Neuron (in vitro differentiated cells): ENCODE results near the gene RNF20.
"Not testable (repeated sequence)": the region's sequence is repeated elsewhere in the genome, so short reads cannot be mapped to it uniquely, and the experiment has no call there.

ENCODE experiments used
- H2AFZ ChIP-seq: one replicate; pipeline ENCODE4 v1.6.1; 2013; ENCODE audit warnings: low read depth, mild to moderate bottlenecking, inconsistent platforms, low read length, moderate library complexity
- H3K27me3 ChIP-seq: one replicate; pipeline ENCODE4 v1.6.1; 2013; ENCODE audit warnings: low read length; ENCODE audit not compliant: insufficient read depth
- H3K36me3 ChIP-seq: one replicate; pipeline ENCODE4 v1.6.1; 2013; ENCODE audit warnings: low read length; ENCODE audit not compliant: insufficient read depth
- H3K4me1 ChIP-seq: one replicate; pipeline ENCODE4 v1.6.1; 2013; ENCODE audit warnings: low read length; ENCODE audit not compliant: insufficient read depth
- H3K4me3 ChIP-seq: 2 replicates; pipeline ENCODE4 v1.5.1; 2013; ENCODE audit warnings: mild to moderate bottlenecking, low read length, moderate library complexity
- H3K9me3 ChIP-seq: one replicate; pipeline ENCODE4 v1.6.1; 2013; ENCODE audit warnings: low read length

The RNF20 gene

GRCh38 chr9:101549472-101550098 is 15.9 kb downstream of the RNF20 start:
- H3K4me3 ChIP-seq, H3K27me3 ChIP-seq, H3K9me3 ChIP-seq, H3K4me1 ChIP-seq, H2AFZ ChIP-seq: not testable (repeated sequence)
- peaks cover 86% of the 10 kb centered on the region for H3K36me3 ChIP-seq

GRCh38 chr9:101561740-101562139 is 28.1 kb downstream of the RNF20 start:
- Histone ChIP-seq H3K4me1 (no peaks in the 10 kb centered on the region), H3K27me3 (no peaks in the 10 kb centered on the region), H2AFZ (no peak overlapping the region), H3K36me3 (peaks cover 79% of the 10 kb centered on the region), H3K9me3 (peaks cover 10% of the 10 kb centered on the region), H3K4me3 (no peak overlapping the region)

- Histone ChIP-seq H3K4me1 (no peaks in the 10 kb centered on the region), H2AFZ (no peak overlapping the region), H3K36me3 (peaks cover 74% of the 10 kb centered on the region), H3K9me3 (peaks cover 9% of the 10 kb centered on the region), H3K4me3 (no peak overlapping the region), H3K27me3 (no peaks in the 10 kb centered on the region)
Measured at GRCh38 chr9:101562966-101563365, 29.3 kb downstream of the RNF20 start.

- Histone ChIP-seq H3K36me3 (peaks cover 68% of the 10 kb centered on the region), H3K4me1 (no peaks in the 10 kb centered on the region), H3K9me3 (peaks cover 3% of the 10 kb centered on the region), H3K27me3 (no peaks in the 10 kb centered on the region), H3K4me3 (no peak overlapping the region), H2AFZ (no peak overlapping the region)
Measured at GRCh38 chr9:101564252-101564651, 30.6 kb downstream of the RNF20 start.

- peaks cover 1% of the 10 kb centered on the region for H3K9me3 ChIP-seq
- no peaks in the 10 kb centered on the region for H3K27me3 ChIP-seq
- no peak overlapping the region for H3K4me3 ChIP-seq
- peaks cover 48% of the 10 kb centered on the region for H3K36me3 ChIP-seq
- peaks cover 3% of the 10 kb centered on the region for H3K4me1 ChIP-seq
- no peak overlapping the region for H2AFZ ChIP-seq
Measured at GRCh38 chr9:101566904-101567724, 33.5 kb downstream of the RNF20 start.

GRCh38 chr9:101567725-101568350 is 34.2 kb downstream of the RNF20 start:
- Histone ChIP-seq H3K27me3 (no peaks in the 10 kb centered on the region), H3K4me1 (peaks cover 10% of the 10 kb centered on the region), H3K4me3 (no peak overlapping the region), H2AFZ (no peak overlapping the region), H3K36me3 (peaks cover 42% of the 10 kb centered on the region), H3K9me3 (no peaks in the 10 kb centered on the region)

- no peak overlapping the region for H2AFZ ChIP-seq
- peaks cover 10% of the 10 kb centered on the region for H3K4me1 ChIP-seq
- no peaks in the 10 kb centered on the region for H3K27me3 ChIP-seq
- peaks cover 28% of the 10 kb centered on the region for H3K36me3 ChIP-seq
- no peaks in the 10 kb centered on the region for H3K9me3 ChIP-seq
- H3K4me3 ChIP-seq = no peak overlapping the region
Measured at GRCh38 chr9:101569741-101570501, 36.3 kb downstream of the RNF20 start.

GRCh38 chr9:101571114-101571513 is 37.5 kb downstream of the RNF20 start:
- Histone ChIP-seq H3K36me3 (peaks cover 16% of the 10 kb centered on the region), H3K27me3 (no peaks in the 10 kb centered on the region), H3K4me3 (no peak overlapping the region), H2AFZ (no peak overlapping the region), H3K9me3 (no peaks in the 10 kb centered on the region), H3K4me1 (peaks cover 10% of the 10 kb centered on the region)

GRCh38 chr9:101572316-101572715 is 38.7 kb downstream of the RNF20 start:
- no peak overlapping the region for H3K4me3 ChIP-seq
- H3K27me3 ChIP-seq = no peaks in the 10 kb centered on the region
- no peak overlapping the region for H2AFZ ChIP-seq
- peaks cover 7% of the 10 kb centered on the region for H3K36me3 ChIP-seq
- no peaks in the 10 kb centered on the region for H3K9me3 ChIP-seq
- H3K4me1 ChIP-seq = peaks cover 10% of the 10 kb centered on the region

GRCh38 chr9:101574731-101575333 is 41.2 kb downstream of the RNF20 start:
- no peak overlapping the region for H2AFZ ChIP-seq
- H3K9me3 ChIP-seq = no peaks in the 10 kb centered on the region
- peaks cover 19% of the 10 kb centered on the region for H3K4me1 ChIP-seq
- no peak overlapping the region for H3K4me3 ChIP-seq
- no peaks in the 10 kb centered on the region for H3K36me3 ChIP-seq
- H3K27me3 ChIP-seq = no peaks in the 10 kb centered on the region

- no peaks in the 10 kb centered on the region for H3K9me3 ChIP-seq
- no peaks in the 10 kb centered on the region for H3K36me3 ChIP-seq
- peaks cover 25% of the 10 kb centered on the region for H3K4me1 ChIP-seq
- H2AFZ ChIP-seq = no peak overlapping the region
- no peaks in the 10 kb centered on the region for H3K27me3 ChIP-seq
- H3K4me3 ChIP-seq = no peak overlapping the region
Measured at GRCh38 chr9:101578378-101578777, 44.7 kb downstream of the RNF20 start.

- H3K4me3 ChIP-seq = no peak overlapping the region
Measured at GRCh38 chr9:101579711-101580545, 46.3 kb downstream of the RNF20 start.

More at GRCh38 chr9:101579711-101580545, 46.3 kb downstream of the RNF20 start:
- no peak overlapping the region for H2AFZ ChIP-seq
- no peaks in the 10 kb centered on the region for H3K36me3 ChIP-seq
- H3K4me1 ChIP-seq = peaks cover 25% of the 10 kb centered on the region
- H3K9me3 ChIP-seq = no peaks in the 10 kb centered on the region
- H3K27me3 ChIP-seq = no peaks in the 10 kb centered on the region
